ENCODE data around the gene MISP. TPM values are rescaled to one million over a fixed set of nuclear protein-coding genes. Genes with fewer than 3 reads are reported as not detected.

Gene MISP
- total and polyA plus RNA-seq, 2 of the 13 experiments (the other 11 are each of a cell fraction or from before 2014, with no cell fraction given) = 0.67 to 1.3 TPM

GRCh38 chr19:739998-740715 is 10.8 kb upstream of the MISP start (continued):
- TF ChIP-seq FOXP1 (IDR thresholded peaks at IDR 0.05) (no peak), FOXP1 (CRISPR knock-in tag; IDR thresholded peaks at IDR 0.05) (no peak), PRDM10 (CRISPR knock-in tag; IDR thresholded peaks at IDR 0.05; ENCODE audit: low read depth) (peak; percentile 91), ZNF260 (CRISPR knock-in tag; IDR thresholded peaks at IDR 0.05; ENCODE audit: borderline replicate concordance, low read depth) (no peak), PHF20 (CRISPR knock-in tag; IDR thresholded peaks at IDR 0.05) (no peak), ZBTB3 (CRISPR knock-in tag; IDR thresholded peaks at IDR 0.05; ENCODE audit: borderline replicate concordance, low read depth) (no peak), IRF1 (CRISPR knock-in tag; IDR thresholded peaks at IDR 0.05; ENCODE audit: low read depth) (no peak), NBN (conservative IDR thresholded peaks at IDR 0.05) (no peak), ZNF468 (CRISPR knock-in tag; IDR thresholded peaks at IDR 0.05) (0 out of 2 replicates have a peak, but pooled peaks have one; percentile 65), PBX2 (CRISPR knock-in tag; IDR thresholded peaks at IDR 0.05) (no peak), ZFY (CRISPR knock-in tag; IDR thresholded peaks at IDR 0.05) (peak; percentile 64; the same call in 1 of the 2 replicates), ZSCAN22 (CRISPR knock-in tag; IDR thresholded peaks at IDR 0.05) (no peak), ZNF512B (CRISPR knock-in tag; IDR thresholded peaks at IDR 0.05; ENCODE audit: borderline replicate concordance) (no peak), ZNF761 (CRISPR knock-in tag; conservative IDR thresholded peaks at IDR 0.05) (peak; percentile 55; the same call in 1 of the 2 replicates), MTA1 (CRISPR knock-in tag; IDR thresholded peaks at IDR 0.05; ENCODE audit: borderline replicate concordance) (peak; percentile 87; the same call in 1 of the 2 replicates), MLXIP (CRISPR knock-in tag; IDR thresholded peaks at IDR 0.05; ENCODE audit: borderline replicate concordance) (no peak), LBX2 (CRISPR knock-in tag; IDR thresholded peaks at IDR 0.05; ENCODE audit: borderline replicate concordance) (no peak)

All from HepG2 (cell line).